KMS-11 (cell line): ENCODE data around the gene ASIC4.

ENCODE experiments used
- H2AFZ ChIP-seq: fragments of 200-600 bp; sonication (generic); 2 replicates; pipeline ENCODE4 v1.6.1; 2016; ENCODE audit warnings: antibody characterized with exemption, mixed run types, low read depth
- H3K27ac ChIP-seq: fragments of 200-600 bp; sonication (generic); 2 replicates; pipeline ENCODE4 v1.6.1; 2016; ENCODE audit warnings: mild to moderate bottlenecking, mixed run types
- H3K27me3 ChIP-seq: fragments of 200-600 bp; sonication (generic); 2 replicates; pipeline ENCODE4 v1.6.1; 2017; ENCODE audit warnings: mild to moderate bottlenecking, low read depth, mixed run types, moderate library complexity; ENCODE audit not compliant: insufficient read depth
- H3K36me3 ChIP-seq: fragments of 200-600 bp; sonication (generic); 2 replicates; pipeline ENCODE4 v1.6.1; 2017; ENCODE audit warnings: mild to moderate bottlenecking, mixed run types; ENCODE audit not compliant: insufficient read depth
- H3K4me1 ChIP-seq: fragments of 200-600 bp; sonication (generic); 2 replicates; pipeline ENCODE4 v1.6.1; 2016; ENCODE audit warnings: mild to moderate bottlenecking, low read depth, mixed run types; ENCODE audit not compliant: poor library complexity, severe bottlenecking
- H3K4me2 ChIP-seq: fragments of 200-600 bp; sonication (generic); 2 replicates; pipeline ENCODE4 v1.7.0; 2016; ENCODE audit warnings: mild to moderate bottlenecking, mixed run types
- H3K4me3 ChIP-seq: fragments of 200-600 bp; sonication (generic); IDR thresholded peaks from 2 replicates; pipeline ENCODE4 v1.6.1; 2017; ENCODE audit warnings: low read depth, low read length, mixed read lengths; ENCODE audit not compliant: insufficient read depth
- H3K79me2 ChIP-seq: fragments of 200-600 bp; sonication (generic); 2 replicates; pipeline ENCODE4 v1.6.1; 2016; ENCODE audit warnings: low read depth, mixed run types; ENCODE audit not compliant: insufficient read depth
- H3K9ac ChIP-seq: fragments of 200-600 bp; sonication (generic); 2 replicates; pipeline ENCODE4 v1.6.1; 2016; ENCODE audit warnings: mild to moderate bottlenecking, mixed run types
- H4K20me1 ChIP-seq: fragments of 200-600 bp; sonication (generic); 2 replicates; pipeline ENCODE4 v1.6.1; 2016; ENCODE audit warnings: mild to moderate bottlenecking, mixed run types; ENCODE audit not compliant: insufficient read depth
- TF ChIP-seq, protein P1 (sequence below): fragments of 200-600 bp; sonication (generic); conservative IDR thresholded peaks from 2 replicates; pipeline ENCODE4 v1.6.1; 2017; ENCODE audit warnings: low read depth, mild to moderate bottlenecking, antibody characterized with exemption, low read length, moderate library complexity, mixed read lengths

ASIC4 gene

DNA sequence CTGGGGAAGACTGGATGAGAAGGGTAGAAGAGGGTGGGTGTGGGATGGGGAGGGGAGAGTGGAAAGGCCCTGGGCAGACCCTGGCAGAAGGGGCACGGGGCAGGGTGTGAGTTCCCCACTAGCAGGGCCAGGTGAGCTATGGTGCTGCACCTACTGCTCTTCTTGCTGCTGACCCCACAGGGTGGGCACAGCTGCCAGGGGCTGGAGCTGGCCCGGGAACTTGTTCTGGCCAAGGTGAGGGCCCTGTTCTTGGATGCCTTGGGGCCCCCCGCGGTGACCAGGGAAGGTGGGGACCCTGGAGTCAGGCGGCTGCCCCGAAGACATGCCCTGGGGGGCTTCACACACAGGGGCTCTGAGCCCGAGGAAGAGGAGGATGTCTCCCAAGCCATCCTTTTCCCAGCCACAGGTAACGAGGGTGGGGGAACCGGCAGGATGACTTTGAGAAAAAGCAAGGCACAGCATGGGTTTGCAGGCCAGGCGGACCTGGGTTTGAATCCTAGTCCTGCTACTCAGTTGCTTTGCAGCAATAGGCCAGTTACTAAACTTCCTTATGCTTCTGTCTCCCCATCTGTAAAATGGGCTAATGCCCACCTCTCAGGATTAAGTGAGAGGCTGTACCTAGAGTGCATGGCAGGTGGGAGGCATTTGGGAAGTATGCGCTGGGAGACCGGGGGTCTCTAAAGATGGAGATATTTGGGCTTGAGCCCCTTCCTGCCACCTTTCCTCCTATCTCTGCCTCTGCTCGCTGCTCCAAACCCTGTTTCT lies 58.1 kb downstream of the ASIC4 start, which contains the start of gene INHA:
Gene INHA, plus strand, starts transcription at position 74 of the 765 bp plus-strand sequence. Its CDS starts 65 bp downstream, at position 139.
- TF ChIP-seq, protein P1, sequence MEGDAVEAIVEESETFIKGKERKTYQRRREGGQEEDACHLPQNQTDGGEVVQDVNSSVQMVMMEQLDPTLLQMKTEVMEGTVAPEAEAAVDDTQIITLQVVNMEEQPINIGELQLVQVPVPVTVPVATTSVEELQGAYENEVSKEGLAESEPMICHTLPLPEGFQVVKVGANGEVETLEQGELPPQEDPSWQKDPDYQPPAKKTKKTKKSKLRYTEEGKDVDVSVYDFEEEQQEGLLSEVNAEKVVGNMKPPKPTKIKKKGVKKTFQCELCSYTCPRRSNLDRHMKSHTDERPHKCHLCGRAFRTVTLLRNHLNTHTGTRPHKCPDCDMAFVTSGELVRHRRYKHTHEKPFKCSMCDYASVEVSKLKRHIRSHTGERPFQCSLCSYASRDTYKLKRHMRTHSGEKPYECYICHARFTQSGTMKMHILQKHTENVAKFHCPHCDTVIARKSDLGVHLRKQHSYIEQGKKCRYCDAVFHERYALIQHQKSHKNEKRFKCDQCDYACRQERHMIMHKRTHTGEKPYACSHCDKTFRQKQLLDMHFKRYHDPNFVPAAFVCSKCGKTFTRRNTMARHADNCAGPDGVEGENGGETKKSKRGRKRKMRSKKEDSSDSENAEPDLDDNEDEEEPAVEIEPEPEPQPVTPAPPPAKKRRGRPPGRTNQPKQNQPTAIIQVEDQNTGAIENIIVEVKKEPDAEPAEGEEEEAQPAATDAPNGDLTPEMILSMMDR = no peak
- Histone ChIP-seq H3K79me2 (no peaks in the 10 kb centered on the region), H4K20me1 (no peaks in the 10 kb centered on the region), H3K4me3 (no peak within 1 kb of the TSS), H3K27me3 (peaks cover 50% of the 10 kb centered on the region), H3K4me1 (no peaks in the 10 kb centered on the region), H3K4me2 (no peak within 1 kb of the TSS), H3K36me3 (no peaks in the 10 kb centered on the region), H3K27ac (no peak within 1 kb of the TSS), H3K9ac (no peak within 1 kb of the TSS), H2AFZ (no peak within 1 kb of the TSS)

DNA sequence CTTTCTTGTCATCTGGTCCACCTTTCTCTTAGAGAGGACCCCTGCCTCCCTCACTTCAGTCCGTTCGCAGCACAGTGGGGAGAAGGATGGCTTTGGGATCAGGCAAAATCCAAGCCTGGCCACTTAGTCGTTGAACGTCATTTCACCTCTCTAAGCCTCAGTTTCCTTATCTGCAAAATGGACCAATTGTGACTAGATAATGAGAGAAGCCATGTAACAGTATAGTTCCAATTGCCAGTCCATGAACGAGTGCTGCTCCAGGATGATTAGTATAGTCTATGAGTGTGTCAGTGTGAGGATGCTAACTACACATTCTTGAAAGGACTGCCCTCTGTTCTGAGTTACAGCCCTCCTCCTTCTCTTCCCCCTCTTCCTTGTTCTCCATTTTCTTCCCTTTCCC lies 58.9 kb downstream of the ASIC4 start:
- no peak overlapping the region for H3K4me2 ChIP-seq
- no peak overlapping the region for H2AFZ ChIP-seq
- no peaks in the 10 kb centered on the region for H3K36me3 ChIP-seq
- TF ChIP-seq, protein P1 = no peak
- H3K27ac ChIP-seq = no peak overlapping the region
- no peak overlapping the region for H3K9ac ChIP-seq
- no peaks in the 10 kb centered on the region for H3K79me2 ChIP-seq
- no peaks in the 10 kb centered on the region for H4K20me1 ChIP-seq
- H3K4me1 ChIP-seq = no peaks in the 10 kb centered on the region
- H3K4me3 ChIP-seq = no peak overlapping the region
- peaks cover 43% of the 10 kb centered on the region for H3K27me3 ChIP-seq

DNA sequence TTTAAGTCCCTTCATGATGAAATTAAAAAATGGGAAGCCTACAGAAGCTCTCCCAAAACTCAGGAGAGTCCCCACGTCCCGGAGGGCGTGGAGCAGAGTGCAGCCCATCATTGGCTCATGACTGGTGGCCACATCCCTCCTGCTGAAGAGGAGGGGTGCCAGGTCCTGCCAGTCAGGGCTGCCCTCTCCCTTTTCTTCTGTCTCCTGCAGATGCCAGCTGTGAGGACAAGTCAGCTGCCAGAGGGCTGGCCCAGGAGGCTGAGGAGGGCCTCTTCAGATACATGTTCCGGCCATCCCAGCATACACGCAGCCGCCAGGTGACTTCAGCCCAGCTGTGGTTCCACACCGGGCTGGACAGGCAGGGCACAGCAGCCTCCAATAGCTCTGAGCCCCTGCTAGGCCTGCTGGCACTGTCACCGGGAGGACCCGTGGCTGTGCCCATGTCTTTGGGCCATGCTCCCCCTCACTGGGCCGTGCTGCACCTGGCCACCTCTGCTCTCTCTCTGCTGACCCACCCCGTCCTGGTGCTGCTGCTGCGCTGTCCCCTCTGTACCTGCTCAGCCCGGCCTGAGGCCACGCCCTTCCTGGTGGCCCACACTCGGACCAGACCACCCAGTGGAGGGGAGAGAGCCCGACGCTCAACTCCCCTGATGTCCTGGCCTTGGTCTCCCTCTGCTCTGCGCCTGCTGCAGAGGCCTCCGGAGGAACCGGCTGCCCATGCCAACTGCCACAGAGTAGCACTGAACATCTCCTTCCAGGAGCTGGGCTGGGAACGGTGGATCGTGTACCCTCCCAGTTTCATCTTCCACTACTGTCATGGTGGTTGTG lies 60.4 kb downstream of the ASIC4 start:
- Histone ChIP-seq H3K4me2 (no peak overlapping the region), H3K4me3 (no peak overlapping the region), H3K9ac (no peak overlapping the region), H3K27ac (no peak overlapping the region), H2AFZ (no peak overlapping the region), H4K20me1 (no peaks in the 10 kb centered on the region), H3K4me1 (no peaks in the 10 kb centered on the region), H3K36me3 (no peaks in the 10 kb centered on the region), H3K27me3 (peaks cover 28% of the 10 kb centered on the region), H3K79me2 (no peaks in the 10 kb centered on the region)
- TF ChIP-seq, protein P1 = no peak

DNA sequence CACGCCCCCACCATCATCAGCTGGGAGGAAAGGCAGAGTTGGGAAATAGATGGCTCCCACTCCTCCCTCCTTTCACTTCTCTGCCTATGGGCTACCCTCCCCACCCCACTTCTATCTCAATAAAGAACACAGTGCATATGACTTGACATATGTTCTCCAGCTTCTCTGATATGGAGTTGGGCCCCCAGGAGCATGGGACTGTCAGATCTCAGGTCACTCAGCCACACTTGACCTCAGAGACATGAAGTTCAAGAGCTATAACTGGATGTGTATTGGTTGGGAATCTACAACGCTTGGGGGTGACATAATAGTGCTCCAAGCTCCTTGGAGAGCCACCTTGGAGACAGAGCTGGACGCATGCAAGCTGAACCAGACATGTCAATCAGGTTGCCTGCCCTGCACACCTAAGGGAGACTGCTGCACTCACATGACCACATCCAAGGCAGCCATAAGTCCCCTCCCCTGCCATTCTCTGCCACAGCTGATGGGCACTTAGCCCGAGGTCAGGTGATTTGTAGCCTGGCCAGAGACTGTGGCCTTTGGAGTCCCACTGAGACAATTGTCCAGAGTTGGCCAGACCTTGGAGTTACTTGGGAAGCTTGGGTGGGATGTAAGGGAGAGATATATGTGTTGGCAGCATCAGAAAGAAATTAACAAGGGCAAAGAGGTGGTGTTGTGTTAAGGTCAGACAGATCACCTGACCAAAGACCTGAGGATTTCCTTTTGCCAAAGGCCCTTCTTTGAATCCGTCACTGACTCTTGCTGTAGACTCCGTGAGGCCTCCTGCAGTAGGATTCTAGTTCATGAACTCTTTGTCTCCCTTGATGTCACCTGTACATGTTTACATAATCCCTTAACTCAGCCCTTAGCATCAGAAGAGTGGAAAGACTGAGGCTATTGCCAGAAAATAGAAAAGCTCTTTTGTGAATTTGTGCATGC lies 61.6 kb downstream of the ASIC4 start:
- H4K20me1 ChIP-seq = no peaks in the 10 kb centered on the region
- TF ChIP-seq, protein P1 = no peak
- H3K4me3 ChIP-seq = no peak overlapping the region
- no peak overlapping the region for H3K9ac ChIP-seq
- no peaks in the 10 kb centered on the region for H3K79me2 ChIP-seq
- no peaks in the 10 kb centered on the region for H3K4me1 ChIP-seq
- H3K36me3 ChIP-seq = no peaks in the 10 kb centered on the region
- no peak overlapping the region for H3K27ac ChIP-seq
- H3K27me3 ChIP-seq = peaks cover 27% of the 10 kb centered on the region
- H3K4me2 ChIP-seq = no peak overlapping the region
- no peak overlapping the region for H2AFZ ChIP-seq
